Transverse colon (tissue), 4 donors: ENCODE measurements around the gene HJURP.

Experiments used
- CTCF ChIP-seq, 5 experiments: fragments of 200-600 bp in 3 of 5; fragments of 450-650 bp in 2 of 5; sonication (generic) in 3 of 5; IDR thresholded peaks; 1 replicate in 2 of 5; 2 replicates in 3 of 5; pipeline ENCODE4 v1.5.1; 2016 to 2017; ENCODE audit warnings: antibody characterized with exemption in 5 of 5, inconsistent platforms in 3 of 5, mild to moderate bottlenecking in 2 of 5, moderate library complexity in 1 of 5
- EP300 ChIP-seq: sonication (generic); formaldehyde crosslinking; IDR thresholded peaks from one replicate; pipeline ENCODE4 v1.6.1; 2017; ENCODE audit warnings: antibody characterized with exemption, low read depth
- POLR2A ChIP-seq: fragments of 450-650 bp; IDR thresholded peaks from one replicate; pipeline ENCODE4 v1.6.1; 2016; ENCODE audit warnings: antibody characterized with exemption, mild to moderate bottlenecking, moderate library complexity
- POLR2AphosphoS5 ChIP-seq, 3 donors: sonication (generic); formaldehyde crosslinking; IDR thresholded peaks; one replicate each; pipeline ENCODE4 v1.6.1; 2016; ENCODE audit warnings: antibody characterized with exemption in 3 of 3

- TF ChIP-seq POLR2A, result no peak
- no peak for TF ChIP-seq CTCF (IDR thresholded peaks at IDR 0.05)
- TF ChIP-seq EP300, result no peak
- TF ChIP-seq POLR2AphosphoS5 (IDR thresholded peaks at IDR 0.05), result no peak
Observed at GRCh38 chr2:233871432-233871831, 17.1 kb upstream of the HJURP start.
